AG09309 (cell line): ENCODE measurements around the gene CDH4.
A peak's percentile ranks its signal among the peaks of the same experiment; 100 is the strongest.

Experiments
- DNase-seq: peaks from one replicate; pipeline ENCODE4 v3.0.0-alpha.2; 2010; ENCODE audit warnings: low read depth
- H3K4me3 ChIP-seq: 2 replicates; pipeline ENCODE4 v1.5.1; 2011; ENCODE audit warnings: mild to moderate bottlenecking, low read depth, low read length, moderate library complexity; ENCODE audit not compliant: control insufficient read depth
- CTCF ChIP-seq: IDR thresholded peaks from 2 replicates; pipeline ENCODE4 v1.5.1; 2011; ENCODE audit warnings: mild to moderate bottlenecking, low read depth, low read length, inconsistent platforms; ENCODE audit not compliant: insufficient read depth, control insufficient read depth; ENCODE audit errors: missing control alignments

Gene CDH4

GRCh38 chr20:61546641-61547040 is 294.6 kb downstream of the CDH4 start:
- no peak for DNase-seq
- no peak overlapping the region for H3K4me3 ChIP-seq
- TF ChIP-seq CTCF: no peak

GRCh38 chr20:61548069-61548468 is 296.0 kb downstream of the CDH4 start:
- no peak for TF ChIP-seq CTCF
- DNase-seq: no peak
- no peak overlapping the region for H3K4me3 ChIP-seq

- H3K4me3 ChIP-seq: no peak overlapping the region
- TF ChIP-seq CTCF: no peak
- DNase-seq: no peak
These were observed 297.8 kb downstream of the CDH4 start for GRCh38 chr20:61549865-61550264.

GRCh38 chr20:61551401-61551800 is 299.3 kb downstream of the CDH4 start:
- no peak overlapping the region for H3K4me3 ChIP-seq
- no peak for DNase-seq
- TF ChIP-seq CTCF: no peak

- no peak for TF ChIP-seq CTCF
- no peak for DNase-seq
- H3K4me3 ChIP-seq: no peak overlapping the region
These were observed 302.6 kb downstream of the CDH4 start for GRCh38 chr20:61554617-61555016.

GRCh38 chr20:61555566-61555965 is 303.5 kb downstream of the CDH4 start:
- no peak for DNase-seq
- no peak overlapping the region for H3K4me3 ChIP-seq
- no peak for TF ChIP-seq CTCF

- H3K4me3 ChIP-seq: no peak overlapping the region
These were observed 304.1 kb downstream of the CDH4 start for GRCh38 chr20:61556111-61556510.

More at GRCh38 chr20:61556111-61556510, 304.1 kb downstream of the CDH4 start:
- DNase-seq: peak; percentile 71
- no peak for TF ChIP-seq CTCF
